Keratinocyte (primary cell): ENCODE results near the gene TFDP2.

Experiments used
- EZH2 ChIP-seq: IDR thresholded peaks from one replicate; pipeline ENCODE4 v1.6.1; 2012; ENCODE audit warnings: inconsistent platforms, mild to moderate bottlenecking, low read length, moderate library complexity
- TF ChIP-seq, protein P1 (sequence below), 3 experiments: IDR thresholded peaks in 1 of 3; conservative IDR thresholded peaks in 1 of 3; optimal IDR thresholded peaks in 1 of 3; 2 replicates in 2 of 3; 3 replicates in 1 of 3; pipeline versions ENCODE3 to v1.5.1; 2011; ENCODE audit warnings: low read length in 3 of 3, mild to moderate bottlenecking in 3 of 3, moderate library complexity in 2 of 3, control low read depth in 1 of 3, inconsistent platforms in 1 of 3; ENCODE audit not compliant: insufficient read depth in 2 of 3; ENCODE audit errors: extremely low read depth in 1 of 3

DNA sequence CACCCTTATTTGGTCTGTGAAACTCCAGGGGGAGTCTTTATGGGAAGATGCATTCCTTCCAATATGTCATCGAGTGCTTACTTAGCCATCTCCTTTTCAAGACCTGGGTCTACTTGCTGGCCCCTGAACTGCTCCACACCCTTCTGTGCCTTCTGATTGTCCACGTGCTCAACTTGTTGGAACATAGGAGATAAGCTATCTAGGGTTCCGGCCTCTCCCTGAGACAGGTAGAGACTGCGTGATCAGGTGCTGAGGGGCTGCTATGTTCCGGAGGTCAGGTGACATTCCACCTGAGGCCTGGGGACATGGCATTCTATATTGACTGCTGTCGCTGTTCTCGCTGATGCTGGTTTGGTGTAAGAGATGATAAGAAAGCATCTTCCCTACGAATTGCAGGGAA lies 207.3 kb downstream of the TFDP2 start:
- TF ChIP-seq, protein P1, sequence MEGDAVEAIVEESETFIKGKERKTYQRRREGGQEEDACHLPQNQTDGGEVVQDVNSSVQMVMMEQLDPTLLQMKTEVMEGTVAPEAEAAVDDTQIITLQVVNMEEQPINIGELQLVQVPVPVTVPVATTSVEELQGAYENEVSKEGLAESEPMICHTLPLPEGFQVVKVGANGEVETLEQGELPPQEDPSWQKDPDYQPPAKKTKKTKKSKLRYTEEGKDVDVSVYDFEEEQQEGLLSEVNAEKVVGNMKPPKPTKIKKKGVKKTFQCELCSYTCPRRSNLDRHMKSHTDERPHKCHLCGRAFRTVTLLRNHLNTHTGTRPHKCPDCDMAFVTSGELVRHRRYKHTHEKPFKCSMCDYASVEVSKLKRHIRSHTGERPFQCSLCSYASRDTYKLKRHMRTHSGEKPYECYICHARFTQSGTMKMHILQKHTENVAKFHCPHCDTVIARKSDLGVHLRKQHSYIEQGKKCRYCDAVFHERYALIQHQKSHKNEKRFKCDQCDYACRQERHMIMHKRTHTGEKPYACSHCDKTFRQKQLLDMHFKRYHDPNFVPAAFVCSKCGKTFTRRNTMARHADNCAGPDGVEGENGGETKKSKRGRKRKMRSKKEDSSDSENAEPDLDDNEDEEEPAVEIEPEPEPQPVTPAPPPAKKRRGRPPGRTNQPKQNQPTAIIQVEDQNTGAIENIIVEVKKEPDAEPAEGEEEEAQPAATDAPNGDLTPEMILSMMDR (optimal IDR thresholded peaks at IDR 0.05 in 1 of 3, IDR thresholded peaks at IDR 0.05 in 1 of 3, conservative IDR thresholded peaks at IDR 0.05 in 1 of 3; ENCODE audit: extremely low read depth in 1 of 3, insufficient read depth in 2 of 3, low read length in 3 of 3), result no peak
- no peak for TF ChIP-seq EZH2
